ENCODE data around the gene CDH13. TPM values are rescaled to one million over a fixed set of nuclear protein-coding genes. Genes with fewer than 3 reads are reported as not detected.

The CDH13 gene
- total and polyA plus RNA-seq, 9 of the 15 experiments (the other 6 are each of a cell fraction or from before 2014, with no cell fraction given): 0.03 TPM; not detected in 8

GRCh38 chr16:83176802-83177201 lies 550.0 kb downstream of the CDH13 start:
- Histone ChIP-seq H3K27me3 (ENCODE audit: control insufficient read depth in 2 of 2, insufficient read depth in 2 of 2, low read length in 2 of 2) (no peaks in the 10 kb centered on the region), H3K27ac (ENCODE audit: extremely low read depth, low read depth, low read length) (no peak overlapping the region), H3K9me1 (ENCODE audit: control insufficient read depth, insufficient read depth, low read length) (no peaks in the 10 kb centered on the region), H2AFZ (ENCODE audit: low read depth, low read length) (no peak overlapping the region), H3K36me3 (ENCODE audit: control insufficient read depth, insufficient read depth, low read length) (no peaks in the 10 kb centered on the region), H3K4me3 (no peak overlapping the region), H3K9me3 (replicated peaks; ENCODE audit: control insufficient read depth, insufficient read depth, low read depth, low read length) (no peaks in the 10 kb centered on the region), H3K4me2 (ENCODE audit: insufficient read depth, low read length) (no peak overlapping the region), H4K20me1 (replicated peaks; ENCODE audit: control insufficient read depth, insufficient read depth, low read length) (no peaks in the 10 kb centered on the region), H3K4me1 (replicated peaks in 1 of 2; ENCODE audit: control insufficient read depth in 2 of 2, insufficient read depth in 2 of 2, low read length in 2 of 2) (no peaks in the 10 kb centered on the region), H3K9ac (ENCODE audit: insufficient read depth in 1 of 2, low read depth in 2 of 2, low read length in 2 of 2) (no peak overlapping the region), H3K79me2 (ENCODE audit: control insufficient read depth, insufficient read depth, low read length) (no peaks in the 10 kb centered on the region)
- no TSS peak for BruUV-seq (replicated peaks)
- no peak for TF ChIP-seq HMG20B (CRISPR knock-in tag; IDR thresholded peaks at IDR 0.05)
- no peak for TF ChIP-seq MIER1 (IDR thresholded peaks at IDR 0.05; ENCODE audit: low read depth)
- TF ChIP-seq XRCC5 (IDR thresholded peaks at IDR 0.05; ENCODE audit: low read depth, low read length): no peak
- no peak for TF ChIP-seq ZNF551 (CRISPR knock-in tag; IDR thresholded peaks at IDR 0.05)
- TF ChIP-seq ZNF408 (CRISPR knock-in tag; IDR thresholded peaks at IDR 0.05; ENCODE audit: low read depth): no peak
- WGBS (ENCODE audit: insufficient coverage, low coverage, missing lambda C conversion rate): 0% methylated on average over 4 of the region's 4 CpGs
- CTCF ChIA-PET (ENCODE audit: low intra/inter-chr PET ratio): no interaction called here
- in situ Hi-C loops (cut with MboI) (no loop called here), intact Hi-C loops (cut with micrococcal nuclease) (no loop called here)
- ATAC-seq (no peak), FAIRE-seq (no peak), DNase-seq (ENCODE audit: extremely low read depth in 1 of 4, low spot score in 3 of 4) (no peak)
- POLR2A ChIA-PET: interaction anchor here (2.5 kb wide), 1 partner anchor 10 kb away, joined by 7 read pairs; no protein-coding TSS in a partner anchor

- ChIA-PET POLR2A (interaction anchor here (0.8 to 1.7 kb wide), 2 partner anchors 8 to 59 kb away, joined by 3 to 7 read pairs; no protein-coding TSS in a partner anchor), CTCF (ENCODE audit: low intra/inter-chr PET ratio) (no interaction called here)
- no peak for TF ChIP-seq SETDB1 (IDR thresholded peaks at IDR 0.05; ENCODE audit: low read length)
- no peak for TF ChIP-seq DPF2 (IDR thresholded peaks at IDR 0.05)
- TF ChIP-seq ZNF740 (CRISPR knock-in tag; IDR thresholded peaks at IDR 0.05): no peak
- TF ChIP-seq ZNF740 (tag; IDR thresholded peaks at IDR 0.05): no peak
- no peak overlapping the region for H3K27ac ChIP-seq (ENCODE audit: extremely low read depth, low read depth, low read length)
- H3K27me3 ChIP-seq (ENCODE audit: control insufficient read depth in 2 of 2, insufficient read depth in 2 of 2, low read length in 2 of 2): no peaks in the 10 kb centered on the region
- ATAC-seq (no peak), DNase-seq (ENCODE audit: extremely low read depth in 1 of 4, low spot score in 3 of 4) (no peak), FAIRE-seq (no peak)
- in situ Hi-C loops (cut with MboI): no loop called here
- intact Hi-C loops (cut with micrococcal nuclease): no loop called here
- no peak overlapping the region for H3K9ac ChIP-seq (ENCODE audit: insufficient read depth in 1 of 2, low read depth in 2 of 2, low read length in 2 of 2)
- H3K36me3 ChIP-seq (ENCODE audit: control insufficient read depth, insufficient read depth, low read length): no peaks in the 10 kb centered on the region
- no peaks in the 10 kb centered on the region for H3K79me2 ChIP-seq (ENCODE audit: control insufficient read depth, insufficient read depth, low read length)
- H3K4me1 ChIP-seq (replicated peaks in 1 of 2; ENCODE audit: control insufficient read depth in 2 of 2, insufficient read depth in 2 of 2, low read length in 2 of 2): no peaks in the 10 kb centered on the region
- no peak overlapping the region for H2AFZ ChIP-seq (ENCODE audit: low read depth, low read length)
- H4K20me1 ChIP-seq (replicated peaks; ENCODE audit: control insufficient read depth, insufficient read depth, low read length): no peaks in the 10 kb centered on the region
- H3K9me3 ChIP-seq (replicated peaks; ENCODE audit: control insufficient read depth, insufficient read depth, low read depth, low read length): no peaks in the 10 kb centered on the region
- no TSS peak for BruUV-seq (replicated peaks)
- H3K9me1 ChIP-seq (ENCODE audit: control insufficient read depth, insufficient read depth, low read length): no peaks in the 10 kb centered on the region
- no peak overlapping the region for H3K4me2 ChIP-seq (ENCODE audit: insufficient read depth, low read length)
- H3K4me3 ChIP-seq: no peak overlapping the region
- WGBS (ENCODE audit: insufficient coverage, low coverage, missing lambda C conversion rate): 1% methylated on average over 6 of the region's 6 CpGs
Observed at GRCh38 chr16:83185902-83186301, 559.1 kb downstream of the CDH13 start.

All from K562 (cell line).